ACC112 (cell line): ENCODE data around the gene PHAX.
"Not testable (repeated sequence)": the region's sequence is repeated elsewhere in the genome, so short reads cannot be mapped to it uniquely, and the experiment has no call there.

Experiments
- H2AFZ ChIP-seq: fragments of 200-600 bp; sonication (generic); one replicate; pipeline ENCODE4 v1.6.0; 2017; ENCODE audit warnings: antibody characterized with exemption, low read length; ENCODE audit not compliant: unreplicated experiment
- H3K27ac ChIP-seq: fragments of 200-600 bp; sonication (generic); 2 replicates; pipeline ENCODE4 v1.5.1; 2014; ENCODE audit warnings: low read depth, mild to moderate bottlenecking, antibody characterized with exemption, low read length, moderate library complexity
- H3K27me3 ChIP-seq: fragments of 200-600 bp; sonication (generic); 2 replicates; pipeline ENCODE4 v1.6.1; 2014; ENCODE audit warnings: mild to moderate bottlenecking, antibody characterized with exemption, low read length, moderate library complexity, mixed read lengths; ENCODE audit not compliant: insufficient read depth
- H3K36me3 ChIP-seq: fragments of 200-600 bp; sonication (generic); 2 replicates; pipeline ENCODE4 v1.6.1; 2016; ENCODE audit warnings: mild to moderate bottlenecking, antibody characterized with exemption, low read length, moderate library complexity, mixed read lengths; ENCODE audit not compliant: insufficient read depth
- H3K4me1 ChIP-seq: fragments of 200-600 bp; sonication (generic); one replicate; pipeline ENCODE4 v1.6.1; 2016; ENCODE audit warnings: low read length, mixed read lengths; ENCODE audit not compliant: insufficient read depth, unreplicated experiment, control insufficient read depth
- H3K4me3 ChIP-seq: fragments of 200-600 bp; sonication (generic); 2 replicates; pipeline ENCODE4 v1.5.1; 2014; ENCODE audit warnings: mild to moderate bottlenecking, low read depth, low read length
- H3K79me2 ChIP-seq: fragments of 200-600 bp; sonication (generic); one replicate; pipeline ENCODE4 v1.6.0; 2016; ENCODE audit warnings: low read length; ENCODE audit not compliant: control insufficient read depth, unreplicated experiment, insufficient read depth

Gene PHAX

GRCh38 chr5:126635585-126635984 lies 34.8 kb downstream of the PHAX start:
- H3K79me2 ChIP-seq = no peaks in the 10 kb centered on the region
- no peak overlapping the region for H3K27ac ChIP-seq
- H3K4me1 ChIP-seq = no peaks in the 10 kb centered on the region
- no peak overlapping the region for H3K4me3 ChIP-seq
- H3K36me3 ChIP-seq = no peaks in the 10 kb centered on the region
- no peak overlapping the region for H2AFZ ChIP-seq
- no peaks in the 10 kb centered on the region for H3K27me3 ChIP-seq

GRCh38 chr5:126636956-126637355 lies 36.2 kb downstream of the PHAX start:
- Histone ChIP-seq H2AFZ (no peak overlapping the region), H3K36me3 (no peaks in the 10 kb centered on the region), H3K27ac (no peak overlapping the region), H3K79me2 (no peaks in the 10 kb centered on the region), H3K27me3 (no peaks in the 10 kb centered on the region), H3K4me1 (no peaks in the 10 kb centered on the region), H3K4me3 (no peak overlapping the region)

- Histone ChIP-seq H3K27me3 (no peaks in the 10 kb centered on the region), H3K27ac (no peak overlapping the region), H3K4me3 (no peak overlapping the region), H3K4me1 (no peaks in the 10 kb centered on the region), H3K36me3 (no peaks in the 10 kb centered on the region), H3K79me2 (no peaks in the 10 kb centered on the region), H2AFZ (no peak overlapping the region)
Measured at GRCh38 chr5:126640866-126641265, 40.1 kb downstream of the PHAX start.

DNA sequence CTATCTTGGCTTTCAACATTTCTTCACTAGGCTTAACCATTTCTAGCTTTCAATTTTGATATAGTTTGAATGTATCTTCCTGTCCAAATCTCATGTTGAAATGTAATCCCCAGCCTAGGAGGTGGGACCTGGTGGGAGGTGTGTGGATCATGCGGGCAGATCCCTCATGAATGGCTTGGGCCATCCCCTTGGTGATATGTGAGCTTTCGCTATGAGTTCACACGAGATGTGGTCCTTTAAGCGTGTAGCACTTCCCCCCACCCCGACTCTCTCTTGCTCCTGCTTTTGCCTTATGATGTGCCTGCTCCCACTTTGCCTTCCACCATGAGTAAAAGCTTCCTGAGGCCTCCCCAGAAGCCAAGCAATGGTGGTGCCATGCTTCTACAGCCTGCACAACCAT lies 40.6 kb downstream of the PHAX start:
- no peaks in the 10 kb centered on the region for H3K27me3 ChIP-seq
- no peaks in the 10 kb centered on the region for H3K36me3 ChIP-seq
- no peak overlapping the region for H3K27ac ChIP-seq
- H3K4me3 ChIP-seq = no peak overlapping the region
- no peaks in the 10 kb centered on the region for H3K4me1 ChIP-seq
- H2AFZ ChIP-seq = no peak overlapping the region
- H3K79me2 ChIP-seq = no peaks in the 10 kb centered on the region

- Histone ChIP-seq H3K36me3 (no peaks in the 10 kb centered on the region), H2AFZ (no peak overlapping the region), H3K79me2 (no peaks in the 10 kb centered on the region), H3K4me1 (no peaks in the 10 kb centered on the region), H3K27me3 (no peaks in the 10 kb centered on the region), H3K27ac (no peak overlapping the region), H3K4me3 (no peak overlapping the region)
Measured at GRCh38 chr5:126645132-126645531, 44.4 kb downstream of the PHAX start.

DNA sequence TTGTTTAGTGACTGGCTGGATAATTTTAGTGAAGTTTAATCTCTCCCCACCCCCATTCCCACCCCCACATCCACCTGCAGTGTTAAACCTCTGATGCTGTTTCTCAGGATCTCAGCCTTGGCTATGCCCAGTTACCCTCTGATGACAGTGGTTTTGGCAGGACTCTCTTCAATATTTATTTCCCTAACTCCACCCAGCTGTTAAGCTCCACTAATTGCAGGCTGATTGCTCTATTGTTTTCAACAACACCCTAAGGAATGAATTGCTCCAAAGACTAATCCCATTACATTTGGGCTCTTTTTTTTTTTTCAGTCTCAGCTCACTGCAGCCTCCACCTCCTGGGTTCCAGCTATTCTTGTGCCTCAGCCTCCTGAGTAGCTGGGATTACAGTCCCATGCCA lies 46.3 kb downstream of the PHAX start:
- Histone ChIP-seq H2AFZ (no peak overlapping the region), H3K27me3 (no peaks in the 10 kb centered on the region), H3K79me2 (no peaks in the 10 kb centered on the region), H3K36me3 (no peaks in the 10 kb centered on the region), H3K4me3 (no peak overlapping the region), H3K27ac (no peak overlapping the region), H3K4me1 (no peaks in the 10 kb centered on the region)

DNA sequence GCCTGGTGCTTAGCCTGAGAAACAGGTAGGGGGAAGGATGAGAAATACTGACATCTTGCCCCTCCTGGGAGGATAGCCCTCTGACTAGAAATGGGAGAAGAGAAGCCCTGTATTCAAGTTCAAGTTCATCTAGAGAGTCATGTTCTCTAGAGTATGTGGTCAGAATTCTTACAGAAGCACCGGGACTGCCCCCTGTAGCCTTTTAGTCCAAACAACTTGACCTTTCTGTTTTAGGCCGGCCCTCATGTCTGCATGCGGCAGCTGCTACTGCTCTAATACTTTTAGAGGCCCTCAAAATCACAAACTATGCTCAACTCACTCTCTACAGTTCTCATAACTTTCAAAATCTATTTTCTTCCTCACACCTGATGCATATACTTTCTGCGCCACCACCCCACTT lies 47.7 kb downstream of the PHAX start:
- no peaks in the 10 kb centered on the region for H3K27me3 ChIP-seq
- no peak overlapping the region for H3K27ac ChIP-seq
- H3K79me2 ChIP-seq = no peaks in the 10 kb centered on the region
- H3K36me3 ChIP-seq = no peaks in the 10 kb centered on the region
- no peak overlapping the region for H3K4me3 ChIP-seq
- H3K4me1 ChIP-seq = no peaks in the 10 kb centered on the region
- H2AFZ ChIP-seq = no peak overlapping the region

DNA sequence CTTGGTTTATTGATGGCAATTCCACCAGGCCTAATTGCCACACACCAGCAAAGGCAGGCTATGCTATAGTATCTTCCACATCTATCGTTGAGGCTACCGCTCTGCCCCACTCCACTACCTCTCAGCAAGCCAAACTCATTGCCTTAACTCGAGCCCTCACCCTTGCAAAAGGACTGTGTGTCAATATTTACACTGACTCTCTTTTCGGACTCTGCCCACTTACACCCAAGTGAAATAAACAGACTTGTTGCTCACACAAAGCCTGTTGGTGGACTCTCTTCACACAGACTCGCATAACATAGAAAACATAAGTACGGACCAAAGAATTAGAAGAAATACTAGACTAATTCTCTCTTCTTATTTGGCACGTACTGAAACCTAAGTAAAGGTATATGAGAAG lies 48.3 kb downstream of the PHAX start:
- not testable (repeated sequence) for H3K4me3 ChIP-seq, H3K4me1 ChIP-seq, H3K79me2 ChIP-seq, H3K27me3 ChIP-seq, H3K27ac ChIP-seq, H2AFZ ChIP-seq, H3K36me3 ChIP-seq

DNA sequence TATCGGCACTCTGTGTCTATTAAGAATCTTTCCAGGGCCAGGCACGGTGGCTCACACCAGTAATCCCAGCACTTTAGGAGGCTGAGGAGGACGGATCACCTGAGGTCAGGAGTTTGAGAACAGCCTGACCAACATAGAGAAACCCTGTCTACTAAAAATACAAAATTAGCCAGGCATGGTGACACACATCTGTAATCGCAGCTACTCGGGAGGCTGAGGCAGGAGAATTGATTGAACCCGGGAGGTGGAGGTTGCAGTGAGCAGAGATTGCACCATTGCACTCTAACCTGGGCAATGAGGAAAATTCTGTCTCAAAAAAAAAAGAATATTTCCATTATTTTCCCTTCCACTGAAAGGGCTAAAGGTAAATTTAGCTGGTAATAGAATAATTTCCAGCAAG lies 49.0 kb downstream of the PHAX start:
- not testable (repeated sequence) for H2AFZ ChIP-seq, H3K4me1 ChIP-seq, H3K36me3 ChIP-seq, H3K79me2 ChIP-seq, H3K27ac ChIP-seq, H3K4me3 ChIP-seq, H3K27me3 ChIP-seq

- no peak overlapping the region for H3K4me3 ChIP-seq
- no peaks in the 10 kb centered on the region for H3K4me1 ChIP-seq
- H3K27ac ChIP-seq = no peak overlapping the region
- no peak overlapping the region for H2AFZ ChIP-seq
- H3K79me2 ChIP-seq = no peaks in the 10 kb centered on the region
- H3K36me3 ChIP-seq = no peaks in the 10 kb centered on the region
- H3K27me3 ChIP-seq = no peaks in the 10 kb centered on the region
Measured at GRCh38 chr5:126650463-126650862, 49.7 kb downstream of the PHAX start.

GRCh38 chr5:126651013-126651577 lies 50.3 kb downstream of the PHAX start:
- Histone ChIP-seq H3K4me1 (no peaks in the 10 kb centered on the region), H3K27me3 (no peaks in the 10 kb centered on the region), H3K4me3 (no peak overlapping the region), H3K79me2 (no peaks in the 10 kb centered on the region), H3K36me3 (no peaks in the 10 kb centered on the region), H2AFZ (no peak overlapping the region), H3K27ac (no peak overlapping the region)
